K562 (cell line): ENCODE measurements around the gene HOXD9. TPM values are rescaled to one million over a fixed set of nuclear protein-coding genes. Genes with fewer than 3 reads are reported as not detected.

Source experiments
- AFF1 ChIP-seq, 2 experiments: fragments of 450-650 bp; IDR thresholded peaks; 2 replicates each; pipeline ENCODE4 v1.6.1; 2018; ENCODE audit warnings: mild to moderate bottlenecking in 2 of 2, low read depth in 1 of 2; ENCODE audit not compliant: partially characterized antibody in 2 of 2
- DPF2 ChIP-seq: fragments of 450-650 bp; IDR thresholded peaks from 2 replicates; pipeline ENCODE4 v1.6.1; 2016
- GTF2A2 ChIP-seq: IDR thresholded peaks from 2 replicates; pipeline ENCODE4 v1.6.1; 2016; ENCODE audit warnings: mild to moderate bottlenecking, missing genetic modification characterization, missing compliant biosample characterization
- JUNB ChIP-seq: fragments of 450-650 bp; formaldehyde crosslinking; conservative IDR thresholded peaks from 2 replicates; pipeline ENCODE4 v1.4.0; 2020; ENCODE audit warnings: mild to moderate bottlenecking
- MEIS2 ChIP-seq: fragments of 450-650 bp; IDR thresholded peaks from 2 replicates; pipeline ENCODE4 v1.6.1; 2014; ENCODE audit warnings: mild to moderate bottlenecking; ENCODE audit not compliant: partially characterized antibody
- ZBTB33 ChIP-seq: sonication (generic); formaldehyde crosslinking; IDR thresholded peaks from 2 replicates; pipeline ENCODE4 v1.8.1; 2023; ENCODE audit warnings: mild to moderate bottlenecking, missing genetic modification reagents
- ZFX ChIP-seq: sonication (generic); formaldehyde crosslinking; IDR thresholded peaks from 2 replicates; pipeline ENCODE4 v1.8.0; 2022; ENCODE audit warnings: mild to moderate bottlenecking, missing genetic modification reagents, moderate library complexity
- ZNF133 ChIP-seq: fragments of 250-450 bp; sonication (Bioruptor Pico); IDR thresholded peaks from 2 replicates; pipeline ENCODE4 v1.4.0; 2020; ENCODE audit warnings: mild to moderate bottlenecking
- ZNF217 ChIP-seq: sonication (generic); formaldehyde crosslinking; IDR thresholded peaks from 2 replicates; pipeline ENCODE4 v1.8.0; 2022; ENCODE audit warnings: mild to moderate bottlenecking, missing genetic modification reagents
- polyA plus RNA-seq, 8 experiments: library from polyadenylated mRNA; depleted of rRNA in 4 of 8; stranded (reverse) in 5 of 8; unstranded in 3 of 8; fragments of >200 nt; fragmentation: Nextera tagmentation in 2 of 8; fragmentation: Illumina TruSeq in 1 of 8; extraction: Ambion mirVana in 2 of 8; extraction: Trizol in 1 of 8; gene quantifications; 2 replicates each; pipeline versions ENCODE4 v1.2.1 to v1.2.3, GENCODE V29; 2011 to 2014; ENCODE audit warnings: inconsistent platforms in 1 of 8, missing spikeins in 1 of 8
- total RNA-seq, 7 experiments: library from RNA; depleted of rRNA in 6 of 7; stranded (reverse); fragments of >200 nt in 6 of 7; fragmentation: Illumina TruSeq in 2 of 7; extraction: Trizol in 2 of 7; gene quantifications; 2 replicates each; pipeline versions ENCODE4 v1.2.1 to v1.2.3, GENCODE V29; 2011 to 2021; ENCODE audit warnings: low replicate concordance in 1 of 7

Gene HOXD9
- total and polyA plus RNA-seq, 9 of the 15 experiments (the other 6 are each of a cell fraction or from before 2014, with no cell fraction given), result not detected

- TF ChIP-seq AFF1 (IDR thresholded peaks at IDR 0.05; ENCODE audit: low read depth in 1 of 2, partially characterized antibody in 2 of 2) (no peak), ZFX (CRISPR knock-in tag) (no peak), DPF2 (no peak), GTF2A2 (tag) (no peak), ZNF217 (no peak), MEIS2 (no peak), JUNB (CRISPR knock-in tag) (no peak), ZBTB33 (CRISPR knock-in tag) (no peak), ZNF133 (no peak)
- TF ChIP-seq, all 486 proteins: peak for 0
Measured at GRCh38 chr2:176090862-176091261, 31.7 kb upstream of the HOXD9 start (continued).
